GM19452 (cell line): ENCODE data around the gene NIFK.

Experiments
- ATAC-seq: cut with Tn5 transposase; IDR thresholded peaks from one replicate; pipeline ENCODE4 v1.9.1; 2021; ENCODE audit not compliant: unreplicated experiment

NIFK gene

GRCh38 chr2:121736462-121737336 is at the start of gene NIFK:
TSS of gene NIFK (minus strand) at chr2:121736875. CDS start at chr2:121736850, 25 bp downstream.
- peak; percentile 95 for ATAC-seq

DNA sequence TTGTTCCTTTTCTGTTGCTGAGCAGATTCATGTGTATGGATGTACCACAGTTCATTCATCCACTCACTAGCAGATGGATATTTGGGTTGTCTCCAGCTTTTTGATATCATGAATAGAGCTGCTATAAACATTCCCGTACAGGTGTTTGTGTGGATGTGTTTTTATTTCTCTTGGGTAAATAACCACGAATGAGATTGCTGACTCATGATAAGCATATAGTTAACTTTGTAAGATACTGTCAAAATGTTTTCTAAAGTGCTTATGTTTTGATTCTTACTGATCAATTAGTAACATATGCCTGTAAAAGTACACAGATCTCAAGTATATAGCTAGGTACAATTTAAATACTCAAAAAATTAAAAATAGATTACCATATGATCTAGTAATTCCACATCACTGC is 46.5 kb upstream of the NIFK start:
- ATAC-seq = no peak

DNA sequence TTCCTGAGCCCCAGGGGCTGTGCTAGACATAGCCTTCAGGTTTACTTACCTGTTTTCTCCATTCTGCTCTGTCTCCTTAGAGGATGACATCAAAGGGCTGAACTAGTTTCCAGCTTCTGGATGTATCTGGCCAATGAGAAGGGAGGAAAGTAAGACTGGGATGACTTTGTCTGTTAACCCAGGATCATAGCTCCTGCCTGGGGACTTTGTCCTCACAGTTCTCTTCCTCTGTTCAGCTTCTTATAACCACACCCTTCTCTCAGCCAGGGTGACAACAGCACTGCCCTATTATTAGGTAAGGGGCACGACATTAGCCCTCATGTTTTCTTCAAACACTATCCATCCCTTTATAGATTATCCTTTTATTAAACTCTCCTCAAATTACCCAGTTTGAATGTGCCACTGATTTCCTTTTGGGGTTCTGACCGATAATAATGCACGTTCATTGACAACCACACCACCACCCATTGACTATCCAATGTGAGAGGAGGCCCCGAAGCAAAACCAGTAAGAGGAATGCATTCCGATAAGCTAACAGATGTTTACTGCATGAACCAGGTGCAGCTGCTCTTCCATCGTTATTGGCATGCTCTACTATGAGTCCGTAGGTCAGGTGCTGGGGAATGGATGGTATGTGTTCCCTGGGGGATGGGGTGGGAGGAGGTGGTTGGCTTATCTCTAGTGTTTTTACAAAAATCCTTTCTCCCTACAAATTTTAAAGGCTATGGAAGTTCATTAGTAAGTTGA is 42.2 kb upstream of the NIFK start:
- no peak for ATAC-seq

- ATAC-seq = no peak
These were observed 41.0 kb upstream of the NIFK start for GRCh38 chr2:121777699-121778058.

DNA sequence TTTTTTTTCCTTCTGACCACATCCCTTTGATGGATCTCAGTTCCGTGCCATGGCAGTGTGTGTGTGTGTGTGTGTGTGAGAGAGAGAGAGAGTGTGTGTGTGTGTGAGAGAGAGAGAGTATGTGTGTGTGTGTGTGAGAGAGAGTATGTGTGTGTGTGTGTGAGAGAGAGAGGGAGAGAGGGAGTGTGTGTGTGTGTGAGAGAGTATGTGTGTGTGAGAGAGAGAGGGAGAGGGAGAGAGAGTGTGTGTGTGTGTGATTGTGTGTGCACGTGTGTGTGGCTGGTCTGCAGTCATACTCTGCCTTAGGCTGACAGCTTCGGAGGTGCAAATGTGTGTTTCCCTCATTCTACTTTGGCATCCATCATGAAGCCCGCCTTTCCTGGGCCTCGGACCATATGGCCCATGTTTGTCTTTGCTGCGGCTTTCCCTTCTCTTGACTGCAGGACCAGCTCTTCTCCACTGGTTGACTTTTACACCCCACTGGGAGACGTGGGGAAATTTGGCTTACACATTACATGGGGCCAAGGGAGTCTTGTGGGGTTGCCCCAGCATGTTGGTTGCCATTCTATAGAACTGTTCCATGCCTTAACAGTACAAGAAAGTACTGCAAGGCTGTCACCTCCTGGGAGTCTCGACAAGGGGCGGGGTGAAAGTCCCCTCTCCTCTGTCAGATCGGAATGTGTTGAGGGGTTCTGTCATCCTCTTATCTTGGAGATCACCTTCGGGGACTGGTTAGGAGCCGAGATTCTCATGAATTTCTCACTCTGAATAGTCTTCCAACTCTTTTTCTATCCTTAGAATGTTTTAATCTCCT is 40.4 kb upstream of the NIFK start:
- ATAC-seq = no peak

DNA sequence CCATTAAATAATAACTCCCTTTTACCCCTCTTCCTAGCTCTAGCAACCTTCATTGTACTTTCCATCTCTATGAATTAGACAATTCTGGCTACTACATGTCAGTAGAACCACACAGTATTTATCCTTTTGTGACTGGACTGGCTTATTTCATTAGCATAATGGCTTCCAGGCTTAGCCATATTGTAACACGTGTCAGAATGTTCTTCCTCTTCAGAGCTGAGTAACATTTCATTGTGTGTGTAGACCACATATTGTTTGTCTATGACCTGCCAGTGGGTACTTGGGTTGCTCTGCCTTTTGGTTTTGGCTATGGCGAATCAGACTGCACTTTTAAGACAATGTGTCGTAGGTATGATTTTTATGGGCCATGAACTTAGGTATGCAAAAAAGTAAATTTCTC is 39.7 kb upstream of the NIFK start:
- ATAC-seq = no peak

- ATAC-seq = no peak
These were observed 37.6 kb upstream of the NIFK start for GRCh38 chr2:121774235-121774634.

- no peak for ATAC-seq
These were observed 35.5 kb upstream of the NIFK start for GRCh38 chr2:121771976-121772742.

- ATAC-seq = no peak
These were observed 31.6 kb upstream of the NIFK start for GRCh38 chr2:121768143-121768755.

DNA sequence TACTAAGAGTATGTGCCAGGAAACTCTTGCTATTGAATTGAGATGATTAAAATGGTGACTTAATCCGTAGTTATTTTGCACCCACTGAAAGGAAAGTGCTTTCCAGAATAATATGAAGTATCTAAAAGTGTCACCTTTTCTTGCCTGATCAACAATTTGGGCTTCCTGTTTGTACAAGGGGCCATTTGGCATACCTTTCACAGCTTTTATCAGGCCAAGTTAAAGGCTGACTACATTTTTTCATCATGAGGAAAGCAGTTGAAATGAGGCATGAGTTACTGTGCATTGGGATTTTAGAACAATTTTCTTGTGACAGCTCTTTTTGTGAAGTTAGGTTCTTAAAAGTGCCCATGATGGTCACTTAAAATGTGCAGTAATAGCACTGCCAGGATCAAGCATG is 29.9 kb upstream of the NIFK start:
- ATAC-seq = no peak

DNA sequence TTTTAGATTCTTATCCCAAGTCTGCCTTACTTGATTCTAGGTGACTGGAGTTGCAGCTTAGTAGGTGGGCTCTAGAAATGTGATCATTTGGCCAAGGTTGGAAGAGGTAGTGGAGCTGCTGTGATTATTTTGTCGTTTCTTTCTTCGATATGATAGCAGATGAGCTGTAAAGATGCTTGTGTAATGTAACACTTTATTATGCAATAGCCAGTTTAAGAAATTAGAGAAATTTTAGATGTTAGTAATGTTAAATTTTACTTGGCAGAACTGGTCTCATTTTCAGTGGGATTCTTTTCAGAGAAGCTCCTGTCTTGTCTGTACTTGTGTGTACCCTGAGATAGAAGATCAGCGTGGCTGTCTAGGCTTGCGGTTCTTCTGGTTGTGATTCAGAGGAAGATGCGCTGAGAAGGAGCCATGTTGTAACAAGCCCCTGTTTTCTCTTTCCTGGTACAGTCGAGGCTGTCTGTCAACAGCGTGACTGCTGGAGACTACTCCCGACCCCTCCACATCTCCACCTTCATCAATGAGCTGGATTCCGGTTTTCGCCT is 28.1 kb upstream of the NIFK start:
- ATAC-seq = no peak

GRCh38 chr2:121755237-121756111 is 18.8 kb upstream of the NIFK start, which contains the start of gene TSN:
TSS of gene TSN (plus strand) at chr2:121755651. CDS start at chr2:121755780, 129 bp downstream.
- ATAC-seq = peak; percentile 100

- peak; percentile 1 for ATAC-seq
These were observed 18.2 kb upstream of the NIFK start for GRCh38 chr2:121754851-121755236.

GRCh38 chr2:121748202-121748601 is 11.5 kb upstream of the NIFK start:
- no peak for ATAC-seq

GRCh38 chr2:121746071-121746578 is 9.4 kb upstream of the NIFK start:
- no peak for ATAC-seq

DNA sequence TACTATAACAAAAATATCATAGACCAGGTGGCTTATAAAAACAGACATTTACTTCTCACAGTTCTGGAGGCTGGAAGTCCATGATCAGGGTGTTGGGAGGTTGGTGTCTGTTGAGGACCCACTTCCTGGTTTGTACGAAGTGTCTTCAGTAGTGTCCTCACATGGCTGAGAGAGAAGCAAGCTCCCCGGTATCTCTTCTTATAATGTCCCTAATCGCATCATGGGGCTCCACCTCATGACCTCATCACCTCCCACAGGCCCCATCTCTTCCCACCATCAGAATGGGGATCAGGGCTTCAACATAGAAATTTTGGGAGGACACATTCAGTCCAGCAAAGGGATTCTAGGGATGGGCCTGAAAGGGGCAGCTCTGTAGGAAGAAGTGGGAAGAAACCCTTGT is 4.8 kb upstream of the NIFK start:
- no peak for ATAC-seq

DNA sequence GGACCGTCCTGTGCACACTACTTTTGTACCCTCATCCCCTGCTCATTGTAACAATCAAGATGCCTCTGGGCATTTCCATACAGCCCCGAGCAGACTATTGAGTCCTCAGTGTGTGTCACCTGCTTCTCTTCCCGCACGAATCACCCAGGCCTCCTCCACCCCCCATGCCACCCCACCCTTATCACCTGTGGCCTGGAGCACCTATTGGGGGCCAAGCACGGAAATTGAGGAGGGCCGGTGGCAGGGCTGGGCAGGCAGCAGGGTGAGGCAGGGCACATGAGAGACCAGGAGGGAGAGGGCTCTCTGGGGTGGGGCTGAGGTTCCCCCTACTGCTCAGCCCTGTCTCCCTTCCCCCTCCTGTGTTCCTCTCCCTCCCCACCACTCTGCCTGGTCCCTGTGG is 4.3 kb upstream of the NIFK start:
- ATAC-seq = no peak

GRCh38 chr2:121736140-121736461 is 574 bp downstream of the NIFK start:
- no peak for ATAC-seq

DNA sequence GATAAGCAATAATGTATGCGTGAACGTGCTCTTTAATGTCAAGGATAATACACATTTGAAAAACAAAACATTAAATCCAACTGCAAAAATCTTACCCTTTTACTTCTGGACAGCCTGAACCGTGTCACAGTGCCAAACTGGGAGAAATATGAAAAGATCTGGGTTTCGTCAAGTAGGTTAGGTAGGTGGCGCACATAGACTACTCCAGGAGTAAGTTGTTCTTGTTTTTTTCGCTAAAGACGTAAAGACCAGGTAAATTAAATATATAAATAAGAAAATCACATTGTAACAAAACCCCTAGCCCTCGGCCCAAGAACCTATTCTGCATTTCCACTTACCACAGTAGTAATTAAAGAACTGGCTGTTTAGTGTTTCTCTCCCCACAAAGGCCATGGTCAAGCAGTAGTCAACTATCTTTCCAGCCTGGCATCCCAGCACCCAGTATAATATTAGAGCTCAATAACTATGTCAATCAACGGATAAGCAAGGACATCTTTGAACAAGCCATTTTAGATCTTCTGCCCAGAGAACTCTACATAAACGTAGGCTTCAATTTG is 1.1 kb downstream of the NIFK start:
- ATAC-seq = no peak
